ENCODE results near the gene ABCC4. TPM values are rescaled to one million over a fixed set of nuclear protein-coding genes. Genes with fewer than 3 reads are reported as not detected.
"Not testable (repeated sequence)": the region's sequence is repeated elsewhere in the genome, so short reads cannot be mapped to it uniquely, and the experiment has no call there.

Gene ABCC4
- total RNA-seq, 4 donors from 2014 or later, result 15.8 to 26.0 (median 23.8) TPM

DNA sequence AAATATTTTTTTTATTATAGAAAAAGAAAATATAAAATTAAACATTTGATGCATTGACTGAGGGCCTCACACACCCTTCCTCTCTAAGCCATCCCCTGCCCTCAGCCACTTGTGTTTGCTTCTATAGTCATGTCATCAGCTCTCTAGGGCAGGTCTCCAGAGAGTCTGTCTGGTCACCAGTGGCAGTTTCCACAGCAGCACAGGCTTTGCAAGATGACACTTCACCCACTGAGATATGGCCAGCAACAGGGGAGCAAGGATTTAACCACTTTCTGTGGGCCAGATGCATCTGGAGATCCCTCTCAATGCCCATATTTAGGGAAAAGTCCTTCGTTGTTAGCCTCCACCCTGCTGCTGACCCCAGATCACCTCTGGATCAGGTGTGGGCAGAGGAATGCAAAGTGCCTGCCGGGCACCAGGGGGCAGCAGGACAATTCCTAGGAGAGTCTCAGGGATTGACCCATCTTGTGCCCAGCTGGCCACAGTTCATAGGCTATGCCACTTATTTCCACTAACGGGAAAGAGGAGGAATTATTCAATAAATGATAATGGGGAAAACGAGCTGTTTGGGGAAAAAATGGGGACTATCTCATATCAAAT lies 4.8 kb downstream of the ABCC4 start:
- no peak for TF ChIP-seq EP300 (IDR thresholded peaks at IDR 0.05; ENCODE audit: low read depth)
- TF ChIP-seq, protein P1, sequence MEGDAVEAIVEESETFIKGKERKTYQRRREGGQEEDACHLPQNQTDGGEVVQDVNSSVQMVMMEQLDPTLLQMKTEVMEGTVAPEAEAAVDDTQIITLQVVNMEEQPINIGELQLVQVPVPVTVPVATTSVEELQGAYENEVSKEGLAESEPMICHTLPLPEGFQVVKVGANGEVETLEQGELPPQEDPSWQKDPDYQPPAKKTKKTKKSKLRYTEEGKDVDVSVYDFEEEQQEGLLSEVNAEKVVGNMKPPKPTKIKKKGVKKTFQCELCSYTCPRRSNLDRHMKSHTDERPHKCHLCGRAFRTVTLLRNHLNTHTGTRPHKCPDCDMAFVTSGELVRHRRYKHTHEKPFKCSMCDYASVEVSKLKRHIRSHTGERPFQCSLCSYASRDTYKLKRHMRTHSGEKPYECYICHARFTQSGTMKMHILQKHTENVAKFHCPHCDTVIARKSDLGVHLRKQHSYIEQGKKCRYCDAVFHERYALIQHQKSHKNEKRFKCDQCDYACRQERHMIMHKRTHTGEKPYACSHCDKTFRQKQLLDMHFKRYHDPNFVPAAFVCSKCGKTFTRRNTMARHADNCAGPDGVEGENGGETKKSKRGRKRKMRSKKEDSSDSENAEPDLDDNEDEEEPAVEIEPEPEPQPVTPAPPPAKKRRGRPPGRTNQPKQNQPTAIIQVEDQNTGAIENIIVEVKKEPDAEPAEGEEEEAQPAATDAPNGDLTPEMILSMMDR (IDR thresholded peaks at IDR 0.05), result peak; percentile 59 to 70 (median 64)
- in situ Hi-C loops (cut with MboI; ENCODE audit: low pct_ligation_motif_present in 1 of 4, low pct_unique_long_range_greater_than_20kb in 1 of 4, low sequenced_read_pairs in 3 of 4) (loop anchor here in 1 of 4 donors (10.0 kb wide), 1 partner anchor 102 kb away; no protein-coding TSS in a partner anchor), intact Hi-C loops (cut with DNase I; ENCODE audit: low total_unique reads) (loop anchor here (5.0 to 10.0 kb wide), 2 partner anchors 88 to 104 kb away; no protein-coding TSS in a partner anchor)
- Histone ChIP-seq H3K27me3 (no peaks in the 10 kb centered on the region), H3K4me1 (peaks cover 0 to 43% (median 23%) of the 10 kb centered on the region in 4 donors), H3K36me3 (no peaks in the 10 kb centered on the region), H3K9me3 (no peaks in the 10 kb centered on the region), H3K27ac (peak overlapping the region in 2 of 4 donors; percentile 61 to 62), H3K4me3 (no peak overlapping the region)
- peak; percentile 66 for DNase-seq
- 41 to 51% methylated on average over 3 to 4 of the region's 4 CpGs for WGBS, 2 donors (ENCODE audit: low coverage in 1 of 2)

- DNase-seq, result no peak
- no peak overlapping the region for H3K27ac ChIP-seq
- H3K4me1 ChIP-seq, result peaks cover 0 to 35% (median 18%) of the 10 kb centered on the region in 4 donors
- TF ChIP-seq POLR2A (IDR thresholded peaks at IDR 0.05), result no peak
- TF ChIP-seq, protein P1 (IDR thresholded peaks at IDR 0.05), result no peak
- TF ChIP-seq EP300 (IDR thresholded peaks at IDR 0.05; ENCODE audit: low read depth), result no peak
- no peak for TF ChIP-seq POLR2AphosphoS5 (IDR thresholded peaks at IDR 0.05)
- no peaks in the 10 kb centered on the region for H3K36me3 ChIP-seq
- intact Hi-C loops (cut with DNase I; ENCODE audit: low total_unique reads), result loop anchor here (5.0 to 10.0 kb wide), 2 partner anchors 90 to 103 kb away; no protein-coding TSS in a partner anchor
- in situ Hi-C loops (cut with MboI; ENCODE audit: low pct_ligation_motif_present in 1 of 4, low pct_unique_long_range_greater_than_20kb in 1 of 4, low sequenced_read_pairs in 3 of 4), result loop anchor here in 1 of 4 donors (10.0 kb wide), 1 partner anchor 100 kb away; no protein-coding TSS in a partner anchor
- H3K9me3 ChIP-seq, result no peaks in the 10 kb centered on the region
- 84 to 95% methylated on average over 3 to 8 of the region's 8 CpGs for WGBS, 2 donors (ENCODE audit: low coverage in 1 of 2)
- no peaks in the 10 kb centered on the region for H3K27me3 ChIP-seq
- no peak overlapping the region for H3K4me3 ChIP-seq
Observed at GRCh38 chr13:95295026-95295425, 6.2 kb downstream of the ABCC4 start.

DNA sequence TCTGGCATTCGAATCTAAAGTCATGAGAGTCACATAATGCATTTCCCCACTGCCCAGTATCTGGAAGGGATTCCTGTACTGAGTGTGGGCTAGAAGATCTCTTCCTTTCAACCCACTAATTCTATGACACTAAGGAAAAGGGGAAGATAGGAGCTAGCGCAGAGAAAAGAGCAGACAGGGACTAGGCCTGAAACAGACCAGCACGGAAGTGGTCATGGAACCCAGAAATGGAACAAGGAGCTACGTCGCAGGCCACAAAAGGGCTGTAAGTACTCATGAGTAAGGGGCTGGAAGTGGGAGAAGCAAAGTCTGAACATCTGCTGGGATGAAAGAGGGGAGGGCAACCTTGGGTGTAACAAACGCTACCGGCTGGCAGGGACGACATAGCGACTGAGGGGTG lies 8.6 kb downstream of the ABCC4 start:
- intact Hi-C loops (cut with DNase I; ENCODE audit: low total_unique reads), result loop anchor here (10.0 kb wide), 1 partner anchor 92 kb away; no protein-coding TSS in a partner anchor
- no peak for DNase-seq
- H3K4me3 ChIP-seq, result no peak overlapping the region
- in situ Hi-C loops (cut with MboI; ENCODE audit: low pct_ligation_motif_present in 1 of 4, low pct_unique_long_range_greater_than_20kb in 1 of 4, low sequenced_read_pairs in 3 of 4), result loop anchor here in 1 of 4 donors (10.0 kb wide), 1 partner anchor 98 kb away; no protein-coding TSS in a partner anchor
- H3K27ac ChIP-seq, result no peak overlapping the region
- H3K9me3 ChIP-seq, result no peaks in the 10 kb centered on the region
- H3K36me3 ChIP-seq, result no peaks in the 10 kb centered on the region
- peaks cover 0 to 27% (median 15%) of the 10 kb centered on the region in 4 donors for H3K4me1 ChIP-seq
- no peaks in the 10 kb centered on the region for H3K27me3 ChIP-seq
- 68 to 95% methylated on average over 4 to 9 of the region's 9 CpGs for WGBS, 2 donors (ENCODE audit: low coverage in 1 of 2)
- no peak for TF ChIP-seq POLR2A (IDR thresholded peaks at IDR 0.05)
- TF ChIP-seq, protein P1 (IDR thresholded peaks at IDR 0.05), result no peak
- no peak for TF ChIP-seq POLR2AphosphoS5 (IDR thresholded peaks at IDR 0.05)
- no peak for TF ChIP-seq EP300 (IDR thresholded peaks at IDR 0.05; ENCODE audit: low read depth)

GRCh38 chr13:95289901-95290300 lies 11.3 kb downstream of the ABCC4 start:
- not testable (repeated sequence) for H3K9me3 ChIP-seq, H3K36me3 ChIP-seq, H3K27ac ChIP-seq, DNase-seq, H3K27me3 ChIP-seq, H3K4me3 ChIP-seq
- whole genome bisulfite sequencing, 2 donors (ENCODE audit: low coverage in 1 of 2), result 97 to 98% methylated on average over 4 of the region's 4 CpGs
- in situ Hi-C loops (cut with MboI; ENCODE audit: low pct_ligation_motif_present in 1 of 4, low pct_unique_long_range_greater_than_20kb in 1 of 4, low sequenced_read_pairs in 3 of 4), result loop anchor here in 1 of 4 donors (10.0 kb wide), 1 partner anchor 95 kb away; no protein-coding TSS in a partner anchor
- H3K4me1 ChIP-seq, result peaks cover 0 to 27% (median 17%) of the 10 kb centered on the region in 4 donors
- intact Hi-C loops (cut with DNase I; ENCODE audit: low total_unique reads), result loop anchor here (10.0 kb wide), 1 partner anchor 95 kb away; no protein-coding TSS in a partner anchor

Data from transverse colon (tissue), 4 donors.